ENCODE data around the gene C1orf174. TPM values are rescaled to one million over a fixed set of nuclear protein-coding genes. Genes with fewer than 3 reads are reported as not detected.
A peak's percentile ranks its signal among the peaks of the same experiment; 100 is the strongest.

Gene C1orf174
- total RNA-seq, 1 donor from 2014 or later, result 19.8 TPM

GRCh38 chr1:3914331-3914851 lies 14.3 kb upstream of the C1orf174 start:
- ATAC-seq (no peak), DNase-seq (peak; percentile 33)
- Histone ChIP-seq H3K27ac (no peak overlapping the region), H3K27me3 (ENCODE audit: low read depth) (peaks cover 33% of the 10 kb centered on the region), H3K4me1 (peaks cover 5% of the 10 kb centered on the region), H3K4me3 (no peak overlapping the region), H3K36me3 (no peaks in the 10 kb centered on the region), H3K9me3 (no peaks in the 10 kb centered on the region)
- TF ChIP-seq CTCF (IDR thresholded peaks at IDR 0.05), result no peak
- intact Hi-C loops (cut with DNase I), result no loop called here

GRCh38 chr1:3912809-3913685 lies 13.0 kb upstream of the C1orf174 start:
- Histone ChIP-seq H3K9me3 (no peaks in the 10 kb centered on the region), H3K36me3 (no peaks in the 10 kb centered on the region), H3K27ac (no peak overlapping the region), H3K27me3 (ENCODE audit: low read depth) (peaks cover 30% of the 10 kb centered on the region), H3K4me3 (no peak overlapping the region), H3K4me1 (peaks cover 5% of the 10 kb centered on the region)
- DNase-seq (peak; percentile 25), ATAC-seq (no peak)
- TF ChIP-seq CTCF (IDR thresholded peaks at IDR 0.05), result no peak
- intact Hi-C loops (cut with DNase I), result no loop called here

DNA sequence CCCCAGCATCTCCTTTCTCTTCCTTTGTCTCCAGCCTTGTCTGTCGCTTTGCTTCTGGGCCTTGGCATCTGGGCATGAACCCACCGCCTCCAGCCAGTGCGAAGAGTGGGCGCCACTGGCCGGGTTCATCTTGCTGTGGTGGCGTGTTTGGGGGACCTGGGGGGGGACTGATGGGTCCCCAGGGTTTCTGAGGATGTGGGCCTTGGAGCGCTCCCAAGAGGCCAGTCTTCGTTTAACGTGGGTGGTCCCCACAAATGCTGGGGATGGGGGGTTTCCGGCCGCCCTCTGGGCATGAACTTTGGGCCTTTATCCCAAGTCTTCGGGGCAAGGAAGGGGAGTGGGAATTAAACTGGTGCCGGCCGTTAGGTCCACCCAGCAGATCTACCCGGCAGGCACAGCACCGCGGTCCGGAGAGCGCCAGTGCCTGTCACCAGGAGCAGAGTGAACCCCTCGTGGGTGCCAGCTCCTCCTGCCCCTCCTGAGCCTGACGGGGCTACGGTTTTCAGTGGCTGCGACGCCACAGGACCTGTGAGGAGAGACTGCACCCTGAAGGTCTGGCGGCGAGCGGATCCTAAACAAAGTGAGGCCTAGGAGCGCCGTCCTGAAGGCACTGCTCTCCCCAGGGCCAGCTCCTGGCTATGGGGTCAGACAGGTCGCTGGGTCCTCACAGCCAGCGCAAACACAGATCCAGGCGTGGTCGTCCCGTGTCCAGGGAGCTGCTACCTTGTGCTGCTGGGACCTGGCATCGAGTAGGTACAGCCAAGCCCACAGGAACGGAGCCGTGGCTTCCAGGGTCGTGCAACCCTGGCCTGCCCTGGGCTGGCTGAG lies 12.1 kb upstream of the C1orf174 start:
- no peaks in the 10 kb centered on the region for H3K9me3 ChIP-seq
- intact Hi-C loops (cut with DNase I), result no loop called here
- DNase-seq (peak; percentile 37), ATAC-seq (no peak)
- H3K4me3 ChIP-seq, result no peak overlapping the region
- peaks cover 30% of the 10 kb centered on the region for H3K27me3 ChIP-seq (ENCODE audit: low read depth)
- no peak for TF ChIP-seq CTCF (IDR thresholded peaks at IDR 0.05)
- H3K4me1 ChIP-seq, result peaks cover 5% of the 10 kb centered on the region
- no peaks in the 10 kb centered on the region for H3K36me3 ChIP-seq
- H3K27ac ChIP-seq, result no peak overlapping the region

DNA sequence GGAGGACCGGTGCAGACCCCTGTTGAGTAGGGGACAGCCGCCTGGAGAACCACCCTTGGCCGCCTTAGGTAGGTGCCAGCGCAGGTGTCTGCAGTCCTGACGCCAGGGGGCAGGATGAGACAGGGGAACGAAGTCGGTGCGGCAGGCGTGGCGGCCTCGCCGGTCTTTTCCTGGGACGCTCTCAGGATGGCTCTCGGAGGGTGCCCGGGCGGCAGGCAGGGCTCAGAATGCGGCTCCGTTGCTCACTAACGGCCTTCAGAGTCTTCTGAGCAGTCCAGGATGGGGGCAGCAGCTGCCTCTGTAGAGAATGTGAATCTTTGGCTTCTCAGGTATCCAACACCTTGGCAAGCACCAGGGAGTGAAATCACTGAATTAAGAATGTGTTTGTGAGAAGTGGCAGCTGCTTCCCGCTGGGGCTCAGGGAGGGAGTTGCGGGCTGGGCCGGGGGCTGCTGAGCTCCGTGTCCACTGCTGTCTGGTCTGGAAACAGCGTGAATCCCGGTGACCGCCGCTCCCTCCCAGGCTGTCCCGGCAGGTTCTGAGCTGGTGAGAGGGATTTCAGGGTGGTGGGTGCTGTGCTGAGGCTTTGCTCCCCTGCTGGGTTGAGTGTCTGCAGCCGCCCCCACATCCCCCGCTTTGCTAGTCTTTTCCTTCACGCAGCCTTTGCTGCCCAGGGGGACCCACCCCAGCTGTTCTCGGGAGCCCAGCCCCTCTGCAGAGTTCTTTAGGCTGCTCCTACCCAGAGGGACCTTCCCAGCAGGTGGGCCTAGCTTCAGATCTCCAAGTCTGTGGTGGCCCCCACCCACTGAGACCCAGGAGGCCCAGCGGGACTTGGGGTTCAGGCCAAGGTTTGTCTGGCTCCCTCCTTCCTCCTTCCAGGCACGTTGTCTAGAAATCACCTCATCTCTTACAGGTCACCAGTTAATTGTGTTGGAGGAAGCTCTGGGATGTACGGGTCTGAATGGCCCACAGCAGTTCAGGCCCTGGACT lies 11.1 kb upstream of the C1orf174 start:
- H3K27ac ChIP-seq, result no peak overlapping the region
- H3K36me3 ChIP-seq, result no peaks in the 10 kb centered on the region
- H3K4me1 ChIP-seq, result peaks cover 5% of the 10 kb centered on the region
- peaks cover 30% of the 10 kb centered on the region for H3K27me3 ChIP-seq (ENCODE audit: low read depth)
- DNase-seq, result peak; percentile 78
- intact Hi-C loops (cut with DNase I), result no loop called here
- peak; percentile 76 for TF ChIP-seq CTCF (IDR thresholded peaks at IDR 0.05)
- H3K4me3 ChIP-seq, result no peak overlapping the region
- peak; percentile 76 to 83 for ATAC-seq
- H3K9me3 ChIP-seq, result no peaks in the 10 kb centered on the region
